HG02973 (cell line): ENCODE measurements around the gene LAMC2.
"Not testable (repeated sequence)": the region's sequence is repeated elsewhere in the genome, so short reads cannot be mapped to it uniquely, and the experiment has no call there.

Experiments used
- ATAC-seq: cut with Tn5 transposase; IDR thresholded peaks from one replicate; pipeline ENCODE4 v1.9.1; 2021; ENCODE audit warnings: moderate library complexity; ENCODE audit not compliant: unreplicated experiment

LAMC2 gene

DNA sequence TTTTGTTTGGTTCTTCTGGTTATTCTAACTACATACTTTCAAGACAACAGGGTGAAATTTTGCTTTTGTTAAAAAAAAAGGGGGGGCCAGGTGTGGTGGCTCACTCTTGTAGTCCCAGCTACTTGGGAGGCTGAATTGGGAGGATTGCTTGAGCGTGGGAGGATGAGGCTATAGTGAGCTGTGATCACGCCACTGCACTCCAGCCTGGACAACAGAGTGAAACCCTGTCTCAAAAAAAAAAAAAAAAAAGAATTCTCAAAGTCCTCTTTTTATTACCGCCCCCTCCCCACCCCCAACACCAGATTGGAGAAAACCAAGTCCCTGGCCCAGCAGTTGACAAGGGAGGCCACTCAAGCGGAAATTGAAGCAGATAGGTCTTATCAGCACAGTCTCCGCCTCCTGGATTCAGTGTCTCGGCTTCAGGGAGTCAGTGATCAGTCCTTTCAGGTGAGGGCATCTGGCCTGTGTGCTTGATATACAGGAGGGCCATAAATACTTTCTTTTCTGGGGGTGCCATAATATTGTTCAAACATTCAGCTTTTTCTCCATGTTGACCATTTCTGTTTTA, 50.2 kb downstream of the LAMC2 start:
- ATAC-seq, result no peak

DNA sequence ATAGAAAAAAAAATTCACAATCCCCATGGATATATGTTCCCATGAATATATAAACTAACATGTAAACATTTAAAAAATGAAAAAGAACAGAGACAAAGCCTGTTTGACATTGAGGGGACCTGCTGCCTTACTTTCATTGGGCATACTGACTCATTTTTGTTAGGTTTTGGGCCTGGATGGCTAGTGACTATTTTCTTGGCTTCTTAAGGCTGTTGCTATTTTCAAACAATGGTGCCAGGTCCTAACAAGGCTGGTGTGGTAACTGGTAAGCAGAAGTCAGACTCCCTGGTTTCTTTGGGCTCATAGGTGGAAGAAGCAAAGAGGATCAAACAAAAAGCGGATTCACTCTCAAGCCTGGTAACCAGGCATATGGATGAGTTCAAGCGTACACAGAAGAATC, 51.0 kb downstream of the LAMC2 start:
- ATAC-seq, result no peak

GRCh38 chr1:183238071-183238470, 52.0 kb downstream of the LAMC2 start:
- ATAC-seq, result no peak

- ATAC-seq, result no peak
These were observed 53.2 kb downstream of the LAMC2 start for GRCh38 chr1:183239220-183239742.

GRCh38 chr1:183239793-183240525, 53.9 kb downstream of the LAMC2 start:
- ATAC-seq, result no peak

DNA sequence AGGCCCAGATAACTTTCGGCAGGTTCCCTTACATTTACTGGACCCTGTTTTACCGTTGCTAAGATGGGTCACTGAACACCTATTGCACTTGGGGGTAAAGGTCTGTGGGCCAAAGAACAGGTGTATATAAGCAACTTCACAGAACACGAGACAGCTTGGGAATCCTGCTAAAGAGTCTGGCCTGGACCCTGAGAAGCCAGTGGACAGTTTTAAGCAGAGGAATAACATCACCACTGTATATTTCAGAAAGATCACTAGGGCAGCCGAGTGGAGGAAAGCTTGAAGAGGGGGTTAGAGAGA, 54.4 kb downstream of the LAMC2 start:
- ATAC-seq, result no peak

DNA sequence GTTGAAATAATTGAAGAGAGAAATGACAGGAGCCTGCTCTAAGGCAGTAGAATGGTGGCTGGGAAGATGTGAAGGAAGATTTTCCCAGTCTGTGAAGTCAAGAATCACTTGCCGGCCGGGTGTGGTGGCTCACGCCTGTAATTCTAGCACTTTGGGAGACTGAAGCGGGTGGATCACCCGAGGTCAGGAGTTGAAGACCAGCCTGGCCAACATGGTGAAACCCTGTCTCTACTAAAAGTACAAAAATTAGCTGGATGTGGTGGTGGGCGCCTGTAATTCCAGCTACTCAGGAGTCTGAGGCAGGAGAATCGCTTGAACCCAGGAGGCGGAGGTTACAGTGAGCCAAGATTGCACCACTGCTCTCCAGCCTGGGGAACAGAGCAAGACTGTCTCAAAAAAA, 54.8 kb downstream of the LAMC2 start:
- not testable (repeated sequence) for ATAC-seq

DNA sequence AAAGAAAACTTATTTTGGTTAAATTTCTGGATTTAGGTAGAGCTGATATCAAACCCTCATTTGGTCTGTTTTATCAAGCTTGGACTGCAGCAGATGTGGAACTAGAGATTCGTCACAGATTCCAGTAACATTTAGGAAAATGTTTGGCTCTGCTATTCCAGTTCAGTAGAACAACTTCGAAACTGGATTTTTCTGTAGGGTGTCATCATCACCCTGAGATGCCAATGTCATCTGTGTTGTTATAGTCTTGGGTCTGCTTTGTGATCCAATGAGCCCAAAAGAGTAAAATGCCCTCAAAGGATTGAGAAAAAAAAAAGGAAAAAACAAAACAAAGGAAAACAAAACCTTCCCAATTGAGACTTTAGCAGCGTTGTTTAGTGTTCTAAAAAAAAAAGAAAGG, 55.4 kb downstream of the LAMC2 start:
- ATAC-seq, result no peak

DNA sequence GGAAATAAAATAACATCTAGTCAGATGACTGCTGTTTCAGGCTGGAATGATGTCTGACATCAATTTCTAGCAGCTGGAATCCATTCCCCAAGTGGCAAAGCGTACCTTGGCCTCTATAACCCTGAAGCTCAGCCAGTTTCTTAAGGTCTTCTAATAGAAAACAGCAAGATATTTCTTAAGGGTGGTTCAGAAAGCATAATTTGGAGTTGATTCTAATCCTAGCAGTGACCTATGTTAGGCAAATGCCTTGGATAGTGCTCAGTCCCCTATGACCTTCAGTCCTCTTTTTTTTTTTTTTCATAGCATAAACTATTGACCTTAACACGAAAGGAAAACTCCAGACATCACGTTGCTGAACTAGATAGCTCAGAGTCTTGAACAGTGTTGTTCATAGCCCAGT, 56.5 kb downstream of the LAMC2 start:
- ATAC-seq, result no peak

GRCh38 chr1:183243161-183244050, 57.3 kb downstream of the LAMC2 start:
- no peak for ATAC-seq

- ATAC-seq, result no peak
These were observed 58.4 kb downstream of the LAMC2 start for GRCh38 chr1:183244466-183244865.

GRCh38 chr1:183245357-183245756, 59.3 kb downstream of the LAMC2 start:
- ATAC-seq, result no peak

DNA sequence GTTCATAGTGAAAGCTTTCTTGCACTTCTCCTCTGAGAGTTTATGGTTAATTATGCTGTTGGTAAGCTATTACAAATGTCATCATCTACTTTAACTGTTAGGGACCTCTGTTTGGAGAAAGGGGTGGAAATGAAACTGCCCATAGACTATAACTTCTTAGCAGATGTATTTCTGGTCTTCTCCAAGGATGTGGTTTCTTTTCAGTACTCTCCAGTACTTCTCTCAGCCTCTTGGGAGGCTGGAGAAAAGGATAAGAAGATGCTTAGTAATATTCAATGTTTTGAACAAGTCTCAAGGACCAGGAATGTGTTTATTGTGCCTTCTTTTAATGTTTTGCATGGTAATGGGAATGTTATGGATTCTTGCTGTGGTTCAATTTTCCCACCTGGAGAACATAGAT, 60.4 kb downstream of the LAMC2 start:
- no peak for ATAC-seq

GRCh38 chr1:183247066-183247465, 61.0 kb downstream of the LAMC2 start:
- ATAC-seq, result no peak

DNA sequence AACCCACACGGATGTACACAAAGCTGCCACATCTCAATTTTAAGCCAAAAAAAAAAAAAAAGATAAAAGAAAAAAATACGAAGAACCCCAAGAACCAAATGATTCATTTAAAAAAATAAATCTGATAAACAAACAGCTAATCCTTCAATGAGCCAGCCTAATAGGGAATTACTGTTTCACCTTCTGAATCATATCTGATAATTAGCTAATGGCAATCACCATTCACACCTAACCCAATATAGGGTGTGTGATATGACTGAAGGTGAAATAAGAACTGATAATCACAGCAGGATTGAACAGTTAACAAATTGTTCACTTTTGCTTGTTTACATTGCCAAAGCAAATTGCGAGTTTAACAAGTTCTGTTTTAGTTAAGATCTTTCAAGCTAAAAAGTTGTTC, 61.4 kb downstream of the LAMC2 start:
- ATAC-seq, result no peak

DNA sequence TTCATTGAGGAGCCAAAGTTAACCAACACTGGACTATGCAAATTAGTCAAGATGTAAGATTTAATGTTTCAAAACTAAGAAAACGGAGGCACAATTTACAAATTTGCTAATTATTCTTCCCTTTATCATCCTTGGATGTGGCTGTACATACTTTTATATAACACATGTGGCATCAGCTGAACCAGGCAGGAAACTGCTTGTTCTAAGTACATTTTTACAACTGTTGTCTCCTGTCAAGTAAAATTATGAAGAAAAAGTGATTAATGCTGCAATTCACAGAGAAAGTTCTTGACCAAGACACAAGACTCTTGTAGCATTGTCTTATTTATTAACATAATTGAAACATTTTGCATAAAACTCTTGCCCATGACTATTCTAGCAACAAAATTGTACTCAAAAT, 61.9 kb downstream of the LAMC2 start:
- ATAC-seq, result no peak

DNA sequence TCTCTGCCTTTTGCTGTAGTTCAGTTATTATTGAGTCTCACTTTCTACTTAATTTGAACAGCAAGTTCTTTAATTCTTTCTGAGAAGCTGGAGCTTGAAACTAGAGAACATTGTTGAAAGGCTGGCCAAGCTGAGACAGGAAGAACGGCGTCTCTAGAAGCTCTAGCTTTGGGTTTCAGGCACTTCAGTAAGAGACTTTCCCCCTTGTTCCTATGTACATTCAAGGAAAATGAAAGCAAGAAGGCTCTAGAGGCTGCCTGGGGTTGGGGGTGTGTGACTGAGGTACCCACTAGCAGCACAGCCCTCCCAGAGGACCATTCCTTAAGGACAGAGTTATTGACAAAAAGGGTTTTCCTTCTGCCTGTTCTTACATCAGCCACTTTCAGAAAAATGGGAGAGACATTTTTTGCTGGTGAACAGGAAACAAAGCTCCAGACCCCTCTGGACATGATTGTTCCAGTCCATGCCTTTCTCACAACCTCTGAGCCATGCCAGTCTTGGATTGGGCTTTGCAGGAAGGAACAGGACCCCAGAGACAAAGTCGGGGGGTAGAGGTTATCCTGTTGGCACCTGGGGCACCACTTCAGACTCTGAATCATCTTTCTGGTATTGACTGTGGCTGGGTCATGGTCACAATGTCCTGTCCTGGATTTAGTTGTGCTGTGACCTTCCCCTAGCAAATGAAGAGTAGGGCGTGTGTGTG, 63.1 kb downstream of the LAMC2 start:
- ATAC-seq, result no peak

DNA sequence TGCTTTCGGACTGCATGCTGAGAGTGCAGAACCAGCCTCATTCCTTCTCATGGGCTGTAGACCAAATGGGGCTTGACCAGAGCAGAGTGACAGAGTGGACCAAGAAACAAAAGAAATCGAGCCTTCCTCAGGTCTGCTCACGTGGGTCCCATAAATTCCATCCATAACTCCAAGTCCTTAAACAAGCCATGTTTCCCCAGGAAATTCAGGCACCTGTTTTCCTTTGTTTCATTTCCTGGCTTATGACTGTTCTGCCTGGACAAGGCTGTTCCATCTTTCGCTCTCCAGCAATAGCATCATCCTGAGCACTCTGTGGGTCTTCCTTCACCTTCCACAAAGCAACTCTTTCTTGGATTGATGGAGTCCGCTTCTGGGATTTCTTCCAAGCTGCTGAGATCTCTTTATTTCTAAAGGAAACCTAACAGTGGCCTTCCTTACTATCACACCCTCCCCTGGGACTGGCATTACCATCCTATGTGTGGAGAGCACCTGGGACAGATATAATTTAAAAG, 63.9 kb downstream of the LAMC2 start:
- no peak for ATAC-seq

DNA sequence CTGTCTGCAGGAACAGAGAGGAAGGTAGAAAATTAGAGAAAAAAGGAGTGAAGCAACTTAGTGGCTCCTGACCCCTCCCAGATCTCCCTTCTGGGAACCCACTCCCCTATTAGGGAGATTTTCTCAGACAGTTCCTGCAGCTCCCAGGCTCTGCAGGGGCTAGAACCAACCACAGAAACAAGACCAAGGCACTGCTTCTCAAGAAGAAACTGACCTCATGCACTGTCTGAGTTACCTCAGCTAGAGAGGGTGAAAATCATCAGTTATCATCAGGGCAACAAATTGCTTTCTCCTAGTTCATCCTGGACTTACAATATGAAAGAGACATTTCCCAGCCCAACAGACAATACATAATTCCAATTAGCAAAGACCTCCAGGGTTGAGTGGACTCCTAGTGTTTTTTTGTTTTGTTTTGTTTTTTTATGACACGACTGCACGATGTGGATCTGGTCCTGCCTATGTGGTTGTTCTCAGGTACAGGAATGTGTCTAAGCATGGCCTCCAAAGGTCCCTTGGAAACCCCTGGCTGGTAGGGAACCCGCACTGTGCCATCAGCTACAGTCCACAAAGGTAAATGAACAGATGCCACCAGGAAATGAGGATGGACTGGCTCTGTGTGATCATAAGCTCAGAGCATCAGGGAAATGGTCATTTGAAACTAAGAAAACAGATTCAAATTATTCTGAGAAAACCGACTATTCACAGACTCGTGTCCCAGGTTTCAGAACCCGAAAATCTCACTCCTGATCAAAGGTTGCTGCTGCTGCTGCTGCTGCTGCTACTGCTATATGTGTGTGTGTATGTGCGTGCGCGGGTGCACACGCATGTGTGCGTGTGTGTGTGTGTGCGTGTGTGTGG, 65.3 kb downstream of the LAMC2 start:
- no peak for ATAC-seq

- ATAC-seq, result no peak
These were observed 65.9 kb downstream of the LAMC2 start for GRCh38 chr1:183251959-183252450.
